SU-DHL-6 (cell line): ENCODE data around the gene DCAF5.

ENCODE experiments used
- CTCF ChIP-seq: fragments of 200-600 bp; sonication (generic); IDR thresholded peaks from one replicate; pipeline ENCODE4 v1.5.1; 2017; ENCODE audit warnings: antibody characterized with exemption, mild to moderate bottlenecking, low read length, moderate library complexity; ENCODE audit not compliant: insufficient read depth, poor library complexity, severe bottlenecking
- EZH2phosphoT487 ChIP-seq: fragments of 200-600 bp; sonication (generic), shearing (Covaris generic); conservative IDR thresholded peaks from 2 replicates; pipeline ENCODE4 v1.6.1; 2018; ENCODE audit warnings: mild to moderate bottlenecking, antibody characterized with exemption, low read length, moderate library complexity, mixed read lengths

DNA sequence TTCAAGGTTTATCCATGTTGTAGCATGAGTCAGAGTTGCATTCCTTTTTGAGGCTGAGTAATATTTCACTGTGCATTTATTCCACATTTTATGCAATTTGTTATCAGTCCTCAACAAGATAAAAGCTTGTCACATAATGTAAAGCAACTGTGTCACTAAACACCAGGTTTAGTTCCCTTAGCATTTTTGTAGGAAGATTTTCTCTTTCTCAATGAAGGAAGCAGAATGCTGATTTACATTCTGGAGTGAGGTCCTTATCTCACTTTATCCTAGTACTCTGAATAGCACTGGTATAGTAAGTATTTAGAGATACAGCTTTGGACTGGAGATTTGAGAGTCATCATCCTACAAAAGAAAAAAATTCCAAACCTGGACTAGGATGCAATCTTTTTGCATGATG lies 28.6 kb upstream of the DCAF5 start:
- TF ChIP-seq CTCF (no peak), EZH2phosphoT487 (no peak)
